HepG2 (cell line): ENCODE results near the gene PARP6. TPM values are rescaled to one million over a fixed set of nuclear protein-coding genes. Genes with fewer than 3 reads are reported as not detected.

ENCODE experiments used
- BORCS8-MEF2B ChIP-seq: sonication (generic); formaldehyde crosslinking; IDR thresholded peaks from 2 replicates; pipeline ENCODE4 v1.8.0; 2022; ENCODE audit warnings: mild to moderate bottlenecking, missing genetic modification reagents
- BRCA1 ChIP-seq: sonication (generic); formaldehyde crosslinking; IDR thresholded peaks from 2 replicates; pipeline ENCODE4 v1.4.0; 2020; ENCODE audit warnings: missing genetic modification reagents
- ETV5 ChIP-seq: IDR thresholded peaks from 2 replicates; pipeline ENCODE4 v1.6.1; 2018; ENCODE audit warnings: missing biosample characterization, missing genetic modification reagents, inconsistent platforms, borderline replicate concordance
- FOSL2 ChIP-seq: sonication (generic); formaldehyde crosslinking; IDR thresholded peaks from 2 replicates; pipeline ENCODE4 v1.4.0; 2020; ENCODE audit warnings: missing genetic modification reagents
- FOXA1 ChIP-seq, 2 experiments: fragments of 450-650 bp in 1 of 2; sonication (generic) in 1 of 2; formaldehyde crosslinking in 1 of 2; IDR thresholded peaks; 2 replicates each; pipeline versions ENCODE4 v1.4.0 to v1.6.1; 2016 to 2020; ENCODE audit warnings: missing genetic modification reagents in 1 of 2
- IKZF1 ChIP-seq: fragments of 450-650 bp; IDR thresholded peaks from 2 replicates; pipeline ENCODE4 v1.7.1; 2016
- KAT2B ChIP-seq: fragments of 150-350 bp; IDR thresholded peaks from 2 replicates; pipeline ENCODE4 v1.6.1; 2014; ENCODE audit warnings: low read depth, low read length, borderline replicate concordance
- KLF16 ChIP-seq, 2 experiments: sonication (generic) in 1 of 2; formaldehyde crosslinking in 1 of 2; IDR thresholded peaks; 2 replicates each; pipeline versions ENCODE4 v1.6.1 to v1.8.0; 2016 to 2023; ENCODE audit warnings: missing genetic modification reagents in 2 of 2, missing compliant biosample characterization in 1 of 2
- MXI1 ChIP-seq: IDR thresholded peaks from 3 replicates; pipeline ENCODE4 v1.6.1; 2012; ENCODE audit warnings: low read depth, low read length, inconsistent platforms, borderline replicate concordance
- NFE2L1 ChIP-seq: sonication (generic); formaldehyde crosslinking; IDR thresholded peaks from 2 replicates; pipeline ENCODE4 v1.4.0; 2020; ENCODE audit warnings: missing genetic modification reagents, mild to moderate bottlenecking, borderline replicate concordance
- NFYC ChIP-seq: IDR thresholded peaks from 2 replicates; pipeline ENCODE4 v1.6.1; 2016; ENCODE audit warnings: missing genetic modification reagents, missing compliant biosample characterization
- SMYD3 ChIP-seq: sonication (generic); formaldehyde crosslinking; IDR thresholded peaks from 2 replicates; pipeline ENCODE4 v1.8.1; 2023; ENCODE audit warnings: mild to moderate bottlenecking, missing genetic modification reagents
- SP5 ChIP-seq: IDR thresholded peaks from 2 replicates; pipeline ENCODE4 v1.6.1; 2016; ENCODE audit warnings: low read depth, borderline replicate concordance
- ZBTB42 ChIP-seq: sonication (generic); formaldehyde crosslinking; IDR thresholded peaks from 2 replicates; pipeline ENCODE4 v1.5.0; 2020; ENCODE audit warnings: mild to moderate bottlenecking, missing genetic modification reagents
- ZFP37 ChIP-seq: sonication (generic); formaldehyde crosslinking; IDR thresholded peaks from 2 replicates; pipeline ENCODE4 v1.4.0; 2020; ENCODE audit warnings: missing genetic modification reagents, borderline replicate concordance
- ZKSCAN8 ChIP-seq: IDR thresholded peaks from 2 replicates; pipeline ENCODE4 v1.6.1; 2016; ENCODE audit warnings: borderline replicate concordance, missing genetic modification reagents, missing compliant biosample characterization
- ZNF10 ChIP-seq: sonication (generic); formaldehyde crosslinking; IDR thresholded peaks from 2 replicates; pipeline ENCODE4 v1.4.0; 2020; ENCODE audit warnings: mild to moderate bottlenecking, low read depth, missing genetic modification reagents, borderline replicate concordance
- polyA plus RNA-seq, 8 experiments: library from polyadenylated mRNA; depleted of rRNA in 3 of 8; stranded (reverse) in 7 of 8; unstranded in 1 of 8; fragments of >200 nt; fragmentation: Illumina TruSeq in 4 of 8; extraction: Trizol in 4 of 8; gene quantifications; 2 replicates each; pipeline versions ENCODE4 v1.2.1 to v1.2.3, GENCODE V29; 2011 to 2016; ENCODE audit warnings: low read depth in 4 of 8, missing spikeins in 1 of 8, mixed read lengths in 1 of 8; ENCODE audit not compliant: insufficient read depth in 1 of 8
- total RNA-seq, 5 experiments: library from RNA; depleted of rRNA; stranded (reverse); fragments of >200 nt; fragmentation: Illumina TruSeq; extraction: Trizol; gene quantifications; 2 replicates each; pipeline ENCODE4 v1.2.3, GENCODE V29; 2016; ENCODE audit warnings: low read depth in 1 of 5
- TF ChIP-seq, protein P1 (sequence below): sonication (generic); formaldehyde crosslinking; IDR thresholded peaks from 2 replicates; pipeline ENCODE4 v1.4.0; 2020; ENCODE audit warnings: missing genetic modification reagents

The PARP6 gene
- total and polyA plus RNA-seq, 2 of the 13 experiments (the other 11 are each of a cell fraction or from before 2014, with no cell fraction given), result 0.22 to 0.87 TPM

DNA sequence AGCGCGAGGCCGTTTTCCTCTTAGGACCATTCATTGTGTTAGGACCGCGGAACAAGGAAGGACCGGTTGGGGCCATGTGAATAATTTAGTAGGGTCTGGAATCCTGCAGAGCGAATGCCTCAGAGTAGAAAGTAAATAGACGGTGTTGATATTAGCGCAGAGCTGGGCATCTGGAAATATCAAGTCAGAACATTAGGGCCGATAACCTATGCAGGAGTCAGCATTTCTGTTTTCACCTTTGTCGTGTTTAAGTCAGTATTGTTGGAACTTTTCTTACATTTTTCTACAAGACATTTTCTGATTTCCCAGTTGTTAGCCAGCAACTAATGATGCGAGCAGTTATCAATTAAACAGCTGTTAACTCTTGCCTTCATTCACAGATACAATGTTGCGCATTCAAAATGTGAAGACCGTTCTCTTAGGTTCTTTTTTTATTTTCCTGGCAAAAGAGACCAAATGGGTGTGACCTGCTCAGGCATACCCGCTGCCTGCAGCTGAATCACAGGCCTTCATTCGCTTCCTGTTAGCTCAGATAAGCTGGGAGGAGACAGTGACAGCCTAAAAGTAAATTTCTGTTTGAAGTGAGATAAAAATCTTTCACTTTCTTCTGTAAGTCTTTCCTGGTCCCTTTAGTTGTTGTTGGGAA, 40.4 kb downstream of the PARP6 start (continued):
- TF ChIP-seq ZNF10 (CRISPR knock-in tag), result no peak
- TF ChIP-seq ZBTB42 (CRISPR knock-in tag), result no peak
- TF ChIP-seq BORCS8-MEF2B (CRISPR knock-in tag), result no peak
- TF ChIP-seq SMYD3 (CRISPR knock-in tag), result no peak
- no peak for TF ChIP-seq NFYC (CRISPR knock-in tag)
- peak; percentile 41 for TF ChIP-seq FOSL2
- 0 out of 4 replicates have a peak, but pooled peaks of 1 of the 2 experiments have one; percentile 20 for TF ChIP-seq KLF16 (CRISPR knock-in tag; IDR thresholded peaks at IDR 0.05)
- TF ChIP-seq, protein P1, sequence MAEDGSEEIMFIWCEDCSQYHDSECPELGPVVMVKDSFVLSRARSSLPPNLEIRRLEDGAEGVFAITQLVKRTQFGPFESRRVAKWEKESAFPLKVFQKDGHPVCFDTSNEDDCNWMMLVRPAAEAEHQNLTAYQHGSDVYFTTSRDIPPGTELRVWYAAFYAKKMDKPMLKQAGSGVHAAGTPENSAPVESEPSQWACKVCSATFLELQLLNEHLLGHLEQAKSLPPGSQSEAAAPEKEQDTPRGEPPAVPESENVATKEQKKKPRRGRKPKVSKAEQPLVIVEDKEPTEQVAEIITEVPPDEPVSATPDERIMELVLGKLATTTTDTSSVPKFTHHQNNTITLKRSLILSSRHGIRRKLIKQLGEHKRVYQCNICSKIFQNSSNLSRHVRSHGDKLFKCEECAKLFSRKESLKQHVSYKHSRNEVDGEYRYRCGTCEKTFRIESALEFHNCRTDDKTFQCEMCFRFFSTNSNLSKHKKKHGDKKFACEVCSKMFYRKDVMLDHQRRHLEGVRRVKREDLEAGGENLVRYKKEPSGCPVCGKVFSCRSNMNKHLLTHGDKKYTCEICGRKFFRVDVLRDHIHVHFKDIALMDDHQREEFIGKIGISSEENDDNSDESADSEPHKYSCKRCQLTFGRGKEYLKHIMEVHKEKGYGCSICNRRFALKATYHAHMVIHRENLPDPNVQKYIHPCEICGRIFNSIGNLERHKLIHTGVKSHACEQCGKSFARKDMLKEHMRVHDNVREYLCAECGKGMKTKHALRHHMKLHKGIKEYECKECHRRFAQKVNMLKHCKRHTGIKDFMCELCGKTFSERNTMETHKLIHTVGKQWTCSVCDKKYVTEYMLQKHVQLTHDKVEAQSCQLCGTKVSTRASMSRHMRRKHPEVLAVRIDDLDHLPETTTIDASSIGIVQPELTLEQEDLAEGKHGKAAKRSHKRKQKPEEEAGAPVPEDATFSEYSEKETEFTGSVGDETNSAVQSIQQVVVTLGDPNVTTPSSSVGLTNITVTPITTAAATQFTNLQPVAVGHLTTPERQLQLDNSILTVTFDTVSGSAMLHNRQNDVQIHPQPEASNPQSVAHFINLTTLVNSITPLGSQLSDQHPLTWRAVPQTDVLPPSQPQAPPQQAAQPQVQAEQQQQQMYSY (CRISPR knock-in tag), result no peak
- TF ChIP-seq ETV5 (CRISPR knock-in tag), result peak; percentile 78; the same call in 1 of the 2 replicates
- TF ChIP-seq MXI1, result no peak
- TF ChIP-seq ZFP37 (CRISPR knock-in tag), result no peak
- no peak for TF ChIP-seq KAT2B
- peak; percentile 31; the same call in 1 of the 2 replicates for TF ChIP-seq SP5 (CRISPR knock-in tag)
- no peak for TF ChIP-seq ZKSCAN8 (CRISPR knock-in tag)
- TF ChIP-seq FOXA1 (IDR thresholded peaks at IDR 0.05), result no peak
- peak; percentile 60 for TF ChIP-seq FOXA1 (CRISPR knock-in tag; IDR thresholded peaks at IDR 0.05)
- no peak for TF ChIP-seq NFE2L1 (CRISPR knock-in tag)
- TF ChIP-seq BRCA1 (CRISPR knock-in tag), result 0 out of 2 replicates have a peak, but pooled peaks have one; percentile 16
- TF ChIP-seq IKZF1, result no peak
